Endometrium (tissue), 2 donors: Measurements from ENCODE around the gene LGALSL.
"Not testable (repeated sequence)": the region's sequence is repeated elsewhere in the genome, so short reads cannot be mapped to it uniquely, and the experiment has no call there.

ENCODE experiments used
- FAIRE-seq: peaks from 2 replicates; lab custom pipeline; 2012; peaks lifted over from hg19 to GRCh38; lab: Jason Lieb, UNC
- donor health status: control.
- donor health status: control.

Gene LGALSL

GRCh38 chr2:64442801-64443429 lies 11.0 kb upstream of the LGALSL start:
- FAIRE-seq, result no peak

GRCh38 chr2:64445970-64446369 lies 8.0 kb upstream of the LGALSL start:
- FAIRE-seq, result not testable (repeated sequence)

GRCh38 chr2:64447317-64448040 lies 6.5 kb upstream of the LGALSL start:
- no peak for FAIRE-seq

GRCh38 chr2:64448041-64448426 lies 5.9 kb upstream of the LGALSL start:
- FAIRE-seq, result no peak

- no peak for FAIRE-seq
Observed at GRCh38 chr2:64451051-64451450, 2.9 kb upstream of the LGALSL start.

GRCh38 chr2:64454386-64455332 lies 697 bp downstream of the LGALSL start:
- FAIRE-seq, result no peak

GRCh38 chr2:64455545-64455944 lies 1.6 kb downstream of the LGALSL start:
- no peak for FAIRE-seq

GRCh38 chr2:64456293-64456692 lies 2.3 kb downstream of the LGALSL start:
- no peak for FAIRE-seq

GRCh38 chr2:64457524-64457923 lies 3.6 kb downstream of the LGALSL start:
- no peak for FAIRE-seq

- FAIRE-seq, result no peak
Observed at GRCh38 chr2:64459575-64459974, 5.6 kb downstream of the LGALSL start.

- no peak for FAIRE-seq
Observed at GRCh38 chr2:64460330-64460729, 6.4 kb downstream of the LGALSL start.

GRCh38 chr2:64461271-64462058 lies 7.5 kb downstream of the LGALSL start:
- FAIRE-seq, result no peak

- FAIRE-seq, result no peak
Observed at GRCh38 chr2:64462171-64462570, 8.2 kb downstream of the LGALSL start.

GRCh38 chr2:64462940-64463700 lies 9.2 kb downstream of the LGALSL start:
- FAIRE-seq, result no peak

GRCh38 chr2:64463781-64464180 lies 9.8 kb downstream of the LGALSL start:
- no peak for FAIRE-seq

- no peak for FAIRE-seq
Observed at GRCh38 chr2:64466478-64467085, 12.6 kb downstream of the LGALSL start.

- no peak for FAIRE-seq
Observed at GRCh38 chr2:64467096-64467843, 13.3 kb downstream of the LGALSL start.

- FAIRE-seq, result no peak
Observed at GRCh38 chr2:64469261-64469660, 15.3 kb downstream of the LGALSL start.

- no peak for FAIRE-seq
Observed at GRCh38 chr2:64470071-64470470, 16.1 kb downstream of the LGALSL start.

- FAIRE-seq, result no peak
Observed at GRCh38 chr2:64470766-64471295, 16.9 kb downstream of the LGALSL start.
